ENCODE results near the gene STX18.

STX18 gene

GRCh38 chr4:4416981-4417380 lies 124.9 kb downstream of the STX18 start:
- Histone ChIP-seq H3K27ac (ENCODE audit: insufficient read depth in 1 of 2, low read depth in 1 of 2, low read length in 2 of 2, poor library complexity in 1 of 2, severe bottlenecking in 2 of 2) (no peak overlapping the region), H3K27me3 (replicated peaks in 2 of 5; ENCODE audit: control insufficient read depth in 4 of 5, insufficient read depth in 5 of 5, low read length in 4 of 5) (no peaks in the 10 kb centered on the region), H3K4me3 (ENCODE audit: control insufficient read depth in 1 of 7, extremely low read depth in 1 of 7, insufficient read depth in 4 of 7, low read depth in 2 of 7, low read length in 6 of 7) (no peak overlapping the region), H3K36me3 (ENCODE audit: control insufficient read depth in 4 of 4, insufficient read depth in 4 of 4, low read length in 3 of 4) (peaks cover 0 to 40% (median 24%) of the 10 kb centered on the region in 4 experiments), H3K4me1 (ENCODE audit: control extremely low read depth in 1 of 4, control insufficient read depth in 4 of 4, insufficient read depth in 4 of 4, low read length in 3 of 4) (no peaks in the 10 kb centered on the region), H3K9me3 (ENCODE audit: control extremely low read depth in 1 of 5, control insufficient read depth in 4 of 5, insufficient read depth in 2 of 5, low read depth in 1 of 5, low read length in 4 of 5) (peaks cover 0 to 8% (median 0%) of the 10 kb centered on the region in 5 experiments)
- ChIA-PET POLR2A (no interaction called here), CTCF (no interaction called here)
- DNase-seq, result no peak
- over 99% methylated on average over 10 of the region's 11 CpGs for WGBS (ENCODE audit: insufficient coverage)

GRCh38 chr4:4415806-4416805 lies 125.7 kb downstream of the STX18 start:
- POLR2A ChIA-PET, result no interaction called here
- peaks cover 0 to 8% (median 0%) of the 10 kb centered on the region in 5 experiments for H3K9me3 ChIP-seq (ENCODE audit: control extremely low read depth in 1 of 5, control insufficient read depth in 4 of 5, insufficient read depth in 2 of 5, low read depth in 1 of 5, low read length in 4 of 5)
- DNase-seq, result no peak
- CTCF ChIA-PET, result no interaction called here
- peaks cover 0 to 35% (median 22%) of the 10 kb centered on the region in 4 experiments for H3K36me3 ChIP-seq (ENCODE audit: control insufficient read depth in 4 of 4, insufficient read depth in 4 of 4, low read length in 3 of 4)
- no peaks in the 10 kb centered on the region for H3K4me1 ChIP-seq (ENCODE audit: control extremely low read depth in 1 of 4, control insufficient read depth in 4 of 4, insufficient read depth in 4 of 4, low read length in 3 of 4)
- H3K4me3 ChIP-seq (ENCODE audit: control insufficient read depth in 1 of 7, extremely low read depth in 1 of 7, insufficient read depth in 4 of 7, low read depth in 2 of 7, low read length in 6 of 7), result no peak overlapping the region
- H3K27me3 ChIP-seq (replicated peaks in 2 of 5; ENCODE audit: control insufficient read depth in 4 of 5, insufficient read depth in 5 of 5, low read length in 4 of 5), result no peaks in the 10 kb centered on the region
- H3K27ac ChIP-seq (ENCODE audit: insufficient read depth in 1 of 2, low read depth in 1 of 2, low read length in 2 of 2, poor library complexity in 1 of 2, severe bottlenecking in 2 of 2), result no peak overlapping the region
- WGBS (ENCODE audit: insufficient coverage), result over 99% methylated on average over 16 of the region's 27 CpGs

- Histone ChIP-seq H3K4me3 (ENCODE audit: control insufficient read depth in 1 of 7, extremely low read depth in 1 of 7, insufficient read depth in 4 of 7, low read depth in 2 of 7, low read length in 6 of 7) (no peak overlapping the region), H3K36me3 (ENCODE audit: control insufficient read depth in 4 of 4, insufficient read depth in 4 of 4, low read length in 3 of 4) (peaks cover 0 to 27% (median 15%) of the 10 kb centered on the region in 4 experiments), H3K27ac (ENCODE audit: insufficient read depth in 1 of 2, low read depth in 1 of 2, low read length in 2 of 2, poor library complexity in 1 of 2, severe bottlenecking in 2 of 2) (no peak overlapping the region), H3K27me3 (replicated peaks in 2 of 5; ENCODE audit: control insufficient read depth in 4 of 5, insufficient read depth in 5 of 5, low read length in 4 of 5) (no peaks in the 10 kb centered on the region), H3K9me3 (ENCODE audit: control extremely low read depth in 1 of 5, control insufficient read depth in 4 of 5, insufficient read depth in 2 of 5, low read depth in 1 of 5, low read length in 4 of 5) (peaks cover 0 to 8% (median 0%) of the 10 kb centered on the region in 5 experiments), H3K4me1 (ENCODE audit: control extremely low read depth in 1 of 4, control insufficient read depth in 4 of 4, insufficient read depth in 4 of 4, low read length in 3 of 4) (no peaks in the 10 kb centered on the region)
- ChIA-PET CTCF (interaction anchor here (0.5 kb wide), 1 partner anchor 68 kb away, joined by 4 read pairs; no protein-coding TSS in a partner anchor), POLR2A (no interaction called here)
- no peak for DNase-seq
- WGBS (ENCODE audit: insufficient coverage), result 98% methylated on average over 15 of the region's 19 CpGs
These were observed 126.6 kb downstream of the STX18 start for GRCh38 chr4:4415107-4415805.

- POLR2A ChIA-PET, result no interaction called here
- 95% methylated on average over 6 of the region's 7 CpGs for WGBS (ENCODE audit: insufficient coverage)
These were observed 128.0 kb downstream of the STX18 start for GRCh38 chr4:4413806-4414205.

GRCh38 chr4:4413373-4413725 lies 128.5 kb downstream of the STX18 start:
- CTCF ChIA-PET, result interaction anchor here (0.8 kb wide), 1 partner anchor 10 kb away, joined by 3 read pairs; no protein-coding TSS in a partner anchor
- no peak overlapping the region for H3K27ac ChIP-seq (ENCODE audit: insufficient read depth in 1 of 2, low read depth in 1 of 2, low read length in 2 of 2, poor library complexity in 1 of 2, severe bottlenecking in 2 of 2)
- peaks cover 0 to 11% (median 5%) of the 10 kb centered on the region in 4 experiments for H3K36me3 ChIP-seq (ENCODE audit: control insufficient read depth in 4 of 4, insufficient read depth in 4 of 4, low read length in 3 of 4)
- POLR2A ChIA-PET, result no interaction called here
- peaks cover 0 to 8% (median 0%) of the 10 kb centered on the region in 5 experiments for H3K9me3 ChIP-seq (ENCODE audit: control extremely low read depth in 1 of 5, control insufficient read depth in 4 of 5, insufficient read depth in 2 of 5, low read depth in 1 of 5, low read length in 4 of 5)
- H3K27me3 ChIP-seq (replicated peaks in 2 of 5; ENCODE audit: control insufficient read depth in 4 of 5, insufficient read depth in 5 of 5, low read length in 4 of 5), result peaks cover 0 to 5% (median 0%) of the 10 kb centered on the region in 5 experiments
- H3K4me3 ChIP-seq (ENCODE audit: control insufficient read depth in 1 of 7, extremely low read depth in 1 of 7, insufficient read depth in 4 of 7, low read depth in 2 of 7, low read length in 6 of 7), result no peak overlapping the region
- WGBS (ENCODE audit: insufficient coverage), result 97% methylated on average over 10 of the region's 10 CpGs
- no peak for DNase-seq
- no peaks in the 10 kb centered on the region for H3K4me1 ChIP-seq (ENCODE audit: control extremely low read depth in 1 of 4, control insufficient read depth in 4 of 4, insufficient read depth in 4 of 4, low read length in 3 of 4)

More at GRCh38 chr4:4413806-4414205, 128.0 kb downstream of the STX18 start:
- Histone ChIP-seq H3K27me3 (replicated peaks in 2 of 5; ENCODE audit: control insufficient read depth in 4 of 5, insufficient read depth in 5 of 5, low read length in 4 of 5) (peaks cover 0 to 2% (median 0%) of the 10 kb centered on the region in 5 experiments), H3K27ac (ENCODE audit: insufficient read depth in 1 of 2, low read depth in 1 of 2, low read length in 2 of 2, poor library complexity in 1 of 2, severe bottlenecking in 2 of 2) (no peak overlapping the region), H3K9me3 (ENCODE audit: control extremely low read depth in 1 of 5, control insufficient read depth in 4 of 5, insufficient read depth in 2 of 5, low read depth in 1 of 5, low read length in 4 of 5) (peaks cover 0 to 8% (median 0%) of the 10 kb centered on the region in 5 experiments), H3K4me3 (ENCODE audit: control insufficient read depth in 1 of 7, extremely low read depth in 1 of 7, insufficient read depth in 4 of 7, low read depth in 2 of 7, low read length in 6 of 7) (no peak overlapping the region), H3K36me3 (ENCODE audit: control insufficient read depth in 4 of 4, insufficient read depth in 4 of 4, low read length in 3 of 4) (peaks cover 0 to 14% (median 6%) of the 10 kb centered on the region in 4 experiments), H3K4me1 (ENCODE audit: control extremely low read depth in 1 of 4, control insufficient read depth in 4 of 4, insufficient read depth in 4 of 4, low read length in 3 of 4) (no peaks in the 10 kb centered on the region)
- CTCF ChIA-PET, result interaction anchor here (0.8 kb wide), 1 partner anchor 10 kb away, joined by 3 read pairs; no protein-coding TSS in a partner anchor
- DNase-seq, result no peak

GRCh38 chr4:4412641-4413372 lies 129.0 kb downstream of the STX18 start:
- Histone ChIP-seq H3K36me3 (ENCODE audit: control insufficient read depth in 4 of 4, insufficient read depth in 4 of 4, low read length in 3 of 4) (peaks cover 0 to 11% (median 5%) of the 10 kb centered on the region in 4 experiments), H3K9me3 (ENCODE audit: control extremely low read depth in 1 of 5, control insufficient read depth in 4 of 5, insufficient read depth in 2 of 5, low read depth in 1 of 5, low read length in 4 of 5) (peaks cover 0 to 8% (median 0%) of the 10 kb centered on the region in 5 experiments), H3K27me3 (replicated peaks in 2 of 5; ENCODE audit: control insufficient read depth in 4 of 5, insufficient read depth in 5 of 5, low read length in 4 of 5) (peaks cover 0 to 9% (median 0%) of the 10 kb centered on the region in 5 experiments), H3K27ac (ENCODE audit: insufficient read depth in 1 of 2, low read depth in 1 of 2, low read length in 2 of 2, poor library complexity in 1 of 2, severe bottlenecking in 2 of 2) (no peak overlapping the region), H3K4me1 (ENCODE audit: control extremely low read depth in 1 of 4, control insufficient read depth in 4 of 4, insufficient read depth in 4 of 4, low read length in 3 of 4) (no peaks in the 10 kb centered on the region), H3K4me3 (ENCODE audit: control insufficient read depth in 1 of 7, extremely low read depth in 1 of 7, insufficient read depth in 4 of 7, low read depth in 2 of 7, low read length in 6 of 7) (no peak overlapping the region)
- no peak for DNase-seq
- POLR2A ChIA-PET, result no interaction called here
- 92% methylated on average over 17 of the region's 19 CpGs for WGBS (ENCODE audit: insufficient coverage)
- CTCF ChIA-PET, result interaction anchor here (0.8 kb wide), 1 partner anchor 11 kb away, joined by 3 read pairs; no protein-coding TSS in a partner anchor
